Endothelial cell of umbilical vein (primary cell): Measurements from ENCODE around the gene DIS3L2.

Source experiments
- POLR2A ChIP-seq: IDR thresholded peaks from 2 replicates; pipeline ENCODE4 v1.6.1; 2012; ENCODE audit warnings: low read depth, mild to moderate bottlenecking, control low read depth, low read length
- TF ChIP-seq, protein P1 (sequence below), 2 donors: IDR thresholded peaks; 1 replicate in 1 of 2; 2 replicates in 1 of 2; pipeline ENCODE4 v1.5.1; 2011; ENCODE audit warnings: low read length in 2 of 2, mild to moderate bottlenecking in 2 of 2, moderate library complexity in 2 of 2, control low read depth in 1 of 2, inconsistent platforms in 1 of 2, low read depth in 1 of 2; ENCODE audit not compliant: insufficient read depth in 1 of 2; ENCODE audit errors: extremely low read depth in 1 of 2

DNA sequence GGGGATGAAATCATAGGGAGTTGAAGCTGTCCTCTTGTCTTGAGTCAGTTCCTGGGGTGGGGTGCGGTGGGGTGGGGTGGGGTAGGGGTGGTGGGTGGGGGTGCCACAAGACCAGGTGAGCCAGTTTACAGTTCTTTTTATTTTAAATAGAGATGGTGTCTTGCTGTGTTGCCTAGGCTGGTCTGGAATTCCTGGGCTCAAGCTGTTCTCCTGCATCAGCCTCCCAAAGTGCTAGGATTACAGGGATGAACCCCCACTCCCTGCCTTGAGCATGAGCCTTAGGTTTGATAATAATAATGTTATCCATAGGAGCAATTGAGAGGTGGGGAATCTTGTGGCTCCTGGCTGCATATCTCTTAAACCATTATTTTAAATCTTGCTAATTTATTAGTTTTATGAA is 234.0 kb downstream of the DIS3L2 start:
- TF ChIP-seq, protein P1, sequence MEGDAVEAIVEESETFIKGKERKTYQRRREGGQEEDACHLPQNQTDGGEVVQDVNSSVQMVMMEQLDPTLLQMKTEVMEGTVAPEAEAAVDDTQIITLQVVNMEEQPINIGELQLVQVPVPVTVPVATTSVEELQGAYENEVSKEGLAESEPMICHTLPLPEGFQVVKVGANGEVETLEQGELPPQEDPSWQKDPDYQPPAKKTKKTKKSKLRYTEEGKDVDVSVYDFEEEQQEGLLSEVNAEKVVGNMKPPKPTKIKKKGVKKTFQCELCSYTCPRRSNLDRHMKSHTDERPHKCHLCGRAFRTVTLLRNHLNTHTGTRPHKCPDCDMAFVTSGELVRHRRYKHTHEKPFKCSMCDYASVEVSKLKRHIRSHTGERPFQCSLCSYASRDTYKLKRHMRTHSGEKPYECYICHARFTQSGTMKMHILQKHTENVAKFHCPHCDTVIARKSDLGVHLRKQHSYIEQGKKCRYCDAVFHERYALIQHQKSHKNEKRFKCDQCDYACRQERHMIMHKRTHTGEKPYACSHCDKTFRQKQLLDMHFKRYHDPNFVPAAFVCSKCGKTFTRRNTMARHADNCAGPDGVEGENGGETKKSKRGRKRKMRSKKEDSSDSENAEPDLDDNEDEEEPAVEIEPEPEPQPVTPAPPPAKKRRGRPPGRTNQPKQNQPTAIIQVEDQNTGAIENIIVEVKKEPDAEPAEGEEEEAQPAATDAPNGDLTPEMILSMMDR (IDR thresholded peaks at IDR 0.05; ENCODE audit: extremely low read depth in 1 of 2, insufficient read depth in 1 of 2, low read depth in 1 of 2, low read length in 2 of 2), result no peak
- no peak for TF ChIP-seq POLR2A
